ENCODE measurements around the gene SLC35B1. TPM values are rescaled to one million over a fixed set of nuclear protein-coding genes. Genes with fewer than 3 reads are reported as not detected.

SLC35B1 gene
- total RNA-seq, 1 experiment from 2014 or later, result 84.6 TPM

GRCh38 chr17:49659661-49660382, 47.9 kb downstream of the SLC35B1 start:
- Histone ChIP-seq H3K9me3 (ENCODE audit: control insufficient read depth, insufficient read depth, low read depth, low read length) (no peaks in the 10 kb centered on the region), H3K36me3 (ENCODE audit: control insufficient read depth, insufficient read depth, low read length) (no peaks in the 10 kb centered on the region), H3K27ac (ENCODE audit: low read length) (no peak overlapping the region), H3K27me3 (ENCODE audit: control insufficient read depth, insufficient read depth, low read length) (no peaks in the 10 kb centered on the region), H3K4me1 (ENCODE audit: control insufficient read depth, insufficient read depth, low read length) (no peaks in the 10 kb centered on the region), H3K4me3 (ENCODE audit: low read depth in 2 of 2, low read length in 2 of 2) (no peak overlapping the region)
- no peak for ATAC-seq
- no peak for DNase-seq (ENCODE audit: low read depth, low spot score)
- in situ Hi-C loops (cut with HindIII; ENCODE audit: low pct_unique_long_range_greater_than_20kb, low sequenced_read_pairs) (no loop called here), intact Hi-C loops (cut with micrococcal nuclease; ENCODE audit: unreplicated experiment) (no loop called here)
- BruUV-seq (replicated peaks), result no TSS peak
- TF ChIP-seq SIN3A (IDR thresholded peaks at IDR 0.05; ENCODE audit: borderline replicate concordance, insufficient read depth, low read depth, low read length) (no peak), POLR2AphosphoS5 (IDR thresholded peaks at IDR 0.05; ENCODE audit: low read depth, low read length) (no peak), REST (IDR thresholded peaks at IDR 0.05; ENCODE audit: insufficient read depth in 1 of 2, low read depth in 2 of 2, low read length in 1 of 2) (no peak), CTCF (IDR thresholded peaks at IDR 0.05) (no peak), TCF7L2 (IDR thresholded peaks at IDR 0.05; ENCODE audit: low read depth, low read length) (no peak)
- POLR2A ChIA-PET, result interaction anchor here (0.6 kb wide), 1 partner anchor 19 kb away, joined by 3 read pairs; no protein-coding TSS in a partner anchor
- CTCF ChIA-PET, result interaction anchor here (0.7 kb wide), 1 partner anchor 13 kb away, joined by 3 read pairs; no protein-coding TSS in a partner anchor

GRCh38 chr17:49656247-49656646, 51.5 kb downstream of the SLC35B1 start:
- intact Hi-C loops (cut with micrococcal nuclease; ENCODE audit: unreplicated experiment) (no loop called here), in situ Hi-C loops (cut with HindIII; ENCODE audit: low pct_unique_long_range_greater_than_20kb, low sequenced_read_pairs) (no loop called here)
- POLR2A ChIA-PET, result no interaction called here
- H3K4me3 ChIP-seq (ENCODE audit: low read depth in 2 of 2, low read length in 2 of 2), result no peak overlapping the region
- TF ChIP-seq SIN3A (IDR thresholded peaks at IDR 0.05; ENCODE audit: borderline replicate concordance, insufficient read depth, low read depth, low read length) (no peak), REST (IDR thresholded peaks at IDR 0.05; ENCODE audit: insufficient read depth in 1 of 2, low read depth in 2 of 2, low read length in 1 of 2) (no peak), TCF7L2 (IDR thresholded peaks at IDR 0.05; ENCODE audit: low read depth, low read length) (no peak), POLR2AphosphoS5 (IDR thresholded peaks at IDR 0.05; ENCODE audit: low read depth, low read length) (no peak), CTCF (IDR thresholded peaks at IDR 0.05) (no peak)
- no peaks in the 10 kb centered on the region for H3K9me3 ChIP-seq (ENCODE audit: control insufficient read depth, insufficient read depth, low read depth, low read length)
- no peak overlapping the region for H3K27ac ChIP-seq (ENCODE audit: low read length)
- DNase-seq (ENCODE audit: low read depth, low spot score) (no peak), ATAC-seq (no peak)
- BruUV-seq (replicated peaks), result no TSS peak
- H3K27me3 ChIP-seq (ENCODE audit: control insufficient read depth, insufficient read depth, low read length), result no peaks in the 10 kb centered on the region
- CTCF ChIA-PET, result no interaction called here
- H3K4me1 ChIP-seq (ENCODE audit: control insufficient read depth, insufficient read depth, low read length), result no peaks in the 10 kb centered on the region
- no peaks in the 10 kb centered on the region for H3K36me3 ChIP-seq (ENCODE audit: control insufficient read depth, insufficient read depth, low read length)

Data from Panc1 (cell line).